IPS-15b (cell line): ENCODE measurements around the gene POC5.
"Not testable (repeated sequence)": the region's sequence is repeated elsewhere in the genome, so short reads cannot be mapped to it uniquely, and the experiment has no call there.

Source experiments
- H3K27me3 ChIP-seq: one replicate; pipeline ENCODE4 v1.6.1; 2013; ENCODE audit warnings: low read length; ENCODE audit not compliant: control insufficient read depth, insufficient read depth
- H3K36me3 ChIP-seq: one replicate; pipeline ENCODE4 v1.6.1; 2013; ENCODE audit warnings: low read length; ENCODE audit not compliant: control insufficient read depth, insufficient read depth
- H3K4me1 ChIP-seq: one replicate; pipeline ENCODE4 v1.6.1; 2013; ENCODE audit warnings: mild to moderate bottlenecking, low read length; ENCODE audit not compliant: control insufficient read depth, insufficient read depth
- H3K4me3 ChIP-seq: one replicate; pipeline ENCODE4 v1.5.1; 2013; ENCODE audit warnings: low read depth, low read length
- H3K9ac ChIP-seq: one replicate; pipeline ENCODE4 v1.6.1; 2013; ENCODE audit warnings: low read depth, mild to moderate bottlenecking, low read length
- H3K9me3 ChIP-seq: one replicate; pipeline ENCODE4 v1.6.1; 2013; ENCODE audit warnings: mild to moderate bottlenecking, low read length; ENCODE audit not compliant: control insufficient read depth, insufficient read depth

POC5 gene

GRCh38 chr5:75717082-75717922, at the start of gene POC5:
Gene POC5 (minus strand): TSS chr5:75717437. CDS start chr5:75712937, 4,500 bp downstream.
- H3K4me1 ChIP-seq: peaks cover 3% of the 10 kb centered on the region
- H3K4me3 ChIP-seq: peak within 1 kb of the TSS; percentile 99
- peak within 1 kb of the TSS; percentile 84 for H3K9ac ChIP-seq
- H3K27me3 ChIP-seq: no peaks in the 10 kb centered on the region
- H3K9me3 ChIP-seq: no peaks in the 10 kb centered on the region
- H3K36me3 ChIP-seq: no peaks in the 10 kb centered on the region

DNA sequence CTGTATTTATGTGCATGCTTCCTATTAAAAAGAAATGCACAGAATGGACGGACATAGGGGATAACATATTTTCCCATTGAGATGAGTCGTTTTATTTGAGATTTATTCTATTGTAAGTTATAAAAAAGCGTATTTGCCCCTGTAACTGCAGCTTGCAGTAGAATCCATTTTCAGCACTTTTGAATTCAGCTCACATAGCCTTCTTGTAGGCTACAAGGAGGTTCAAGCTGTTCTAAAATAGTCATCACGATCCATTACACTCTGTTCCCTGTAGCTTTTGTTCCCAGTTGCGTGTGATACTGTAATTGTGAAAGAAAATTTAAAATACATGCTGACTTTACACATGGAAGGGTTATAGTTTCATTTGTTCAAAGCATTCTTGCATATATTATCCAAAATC, 40.9 kb upstream of the POC5 start:
- H3K4me1 ChIP-seq: no peaks in the 10 kb centered on the region
- H3K9me3 ChIP-seq: no peaks in the 10 kb centered on the region
- H3K36me3 ChIP-seq: no peaks in the 10 kb centered on the region
- no peaks in the 10 kb centered on the region for H3K27me3 ChIP-seq
- H3K4me3 ChIP-seq: no peak overlapping the region
- no peak overlapping the region for H3K9ac ChIP-seq

DNA sequence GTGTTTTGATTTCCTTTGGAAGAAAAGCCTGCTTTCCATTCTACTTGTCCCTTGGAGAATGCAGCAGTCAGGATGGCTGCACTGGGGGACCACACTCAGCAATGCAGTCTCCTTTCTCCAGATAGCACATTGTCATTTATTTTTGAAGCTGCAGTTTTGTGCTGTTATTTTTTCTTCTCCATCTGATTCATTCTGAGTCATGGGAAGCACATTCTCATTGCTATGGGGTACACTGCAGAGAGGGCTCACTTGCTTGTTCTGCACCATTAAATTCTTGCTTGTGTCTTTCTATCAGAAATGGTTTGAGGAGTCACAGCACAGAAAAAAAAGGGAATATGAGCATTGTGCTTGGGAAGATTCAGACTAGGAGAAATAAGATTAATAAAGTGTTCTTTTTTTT, 39.7 kb upstream of the POC5 start:
- H3K27me3 ChIP-seq: no peaks in the 10 kb centered on the region
- H3K36me3 ChIP-seq: no peaks in the 10 kb centered on the region
- H3K4me1 ChIP-seq: no peaks in the 10 kb centered on the region
- H3K4me3 ChIP-seq: no peak overlapping the region
- no peaks in the 10 kb centered on the region for H3K9me3 ChIP-seq
- no peak overlapping the region for H3K9ac ChIP-seq

GRCh38 chr5:75756211-75756610, 39.0 kb upstream of the POC5 start:
- H3K36me3 ChIP-seq: no peaks in the 10 kb centered on the region
- H3K9ac ChIP-seq: no peak overlapping the region
- H3K27me3 ChIP-seq: no peaks in the 10 kb centered on the region
- no peaks in the 10 kb centered on the region for H3K4me1 ChIP-seq
- H3K4me3 ChIP-seq: no peak overlapping the region
- H3K9me3 ChIP-seq: no peaks in the 10 kb centered on the region

DNA sequence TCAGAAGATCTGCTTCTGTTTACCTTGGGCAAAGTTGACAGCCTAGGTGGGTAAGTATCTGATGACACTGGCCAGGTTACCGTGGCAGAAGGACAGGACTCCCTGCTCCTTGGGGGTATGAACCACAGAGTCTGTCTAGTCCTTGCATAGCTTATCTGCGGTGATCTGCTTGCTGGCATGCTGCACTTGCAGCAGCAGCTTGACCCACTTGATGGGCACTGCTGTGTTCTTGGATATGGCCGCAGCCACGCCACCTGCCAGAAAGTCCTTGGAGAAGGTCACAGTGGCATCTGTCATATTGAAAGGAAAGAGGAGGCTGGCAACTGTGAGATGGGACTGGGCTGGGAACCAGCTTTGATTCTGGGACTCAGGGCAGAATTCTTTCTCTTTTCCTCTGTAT, 35.9 kb upstream of the POC5 start:
- no peaks in the 10 kb centered on the region for H3K36me3 ChIP-seq
- H3K9ac ChIP-seq: no peak overlapping the region
- H3K4me1 ChIP-seq: no peaks in the 10 kb centered on the region
- no peaks in the 10 kb centered on the region for H3K9me3 ChIP-seq
- no peaks in the 10 kb centered on the region for H3K27me3 ChIP-seq
- H3K4me3 ChIP-seq: no peak overlapping the region

DNA sequence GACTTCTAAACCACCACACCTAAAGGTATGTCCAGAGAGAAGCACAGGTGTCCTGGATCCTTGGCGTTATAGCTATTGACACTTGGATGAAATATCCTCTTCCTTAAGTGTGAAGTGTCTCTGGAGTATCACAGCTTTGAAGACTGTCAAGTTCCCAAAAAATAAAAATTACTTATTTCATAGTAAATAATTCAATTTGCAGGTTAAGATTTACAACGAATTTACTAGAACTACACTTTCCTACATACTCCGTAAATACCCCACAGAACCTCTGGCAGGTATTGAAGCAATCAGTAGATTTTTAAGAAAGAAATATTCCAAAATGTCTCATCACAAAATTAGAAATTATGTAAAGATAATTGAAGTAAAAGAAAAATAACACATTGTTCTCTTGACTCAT, 27.1 kb upstream of the POC5 start:
- Histone ChIP-seq H3K36me3 (no peaks in the 10 kb centered on the region), H3K4me1 (no peaks in the 10 kb centered on the region), H3K9ac (no peak overlapping the region), H3K27me3 (no peaks in the 10 kb centered on the region), H3K4me3 (no peak overlapping the region), H3K9me3 (no peaks in the 10 kb centered on the region)

DNA sequence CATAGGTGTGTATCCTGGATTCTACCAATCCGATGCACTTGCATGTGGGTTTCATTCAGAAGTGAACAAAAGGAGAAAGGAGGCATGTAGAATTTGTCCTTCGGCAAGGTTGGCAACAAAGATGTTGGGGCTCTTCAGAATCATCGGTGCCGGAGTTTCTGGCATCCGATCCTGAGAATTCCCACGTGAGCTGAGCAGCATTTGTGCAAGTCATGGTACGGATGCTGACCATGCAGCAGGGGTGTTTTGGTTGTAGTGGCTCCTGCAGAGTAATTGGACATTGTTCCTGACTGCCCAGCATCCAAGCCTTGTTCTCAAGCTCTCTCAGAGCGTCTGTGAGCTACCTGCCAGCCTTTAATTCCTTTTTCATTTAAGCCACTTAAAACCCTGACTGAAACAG, 19.0 kb upstream of the POC5 start:
- H3K9ac ChIP-seq: no peak overlapping the region
- no peaks in the 10 kb centered on the region for H3K4me1 ChIP-seq
- no peaks in the 10 kb centered on the region for H3K27me3 ChIP-seq
- H3K36me3 ChIP-seq: no peaks in the 10 kb centered on the region
- no peaks in the 10 kb centered on the region for H3K9me3 ChIP-seq
- no peak overlapping the region for H3K4me3 ChIP-seq

DNA sequence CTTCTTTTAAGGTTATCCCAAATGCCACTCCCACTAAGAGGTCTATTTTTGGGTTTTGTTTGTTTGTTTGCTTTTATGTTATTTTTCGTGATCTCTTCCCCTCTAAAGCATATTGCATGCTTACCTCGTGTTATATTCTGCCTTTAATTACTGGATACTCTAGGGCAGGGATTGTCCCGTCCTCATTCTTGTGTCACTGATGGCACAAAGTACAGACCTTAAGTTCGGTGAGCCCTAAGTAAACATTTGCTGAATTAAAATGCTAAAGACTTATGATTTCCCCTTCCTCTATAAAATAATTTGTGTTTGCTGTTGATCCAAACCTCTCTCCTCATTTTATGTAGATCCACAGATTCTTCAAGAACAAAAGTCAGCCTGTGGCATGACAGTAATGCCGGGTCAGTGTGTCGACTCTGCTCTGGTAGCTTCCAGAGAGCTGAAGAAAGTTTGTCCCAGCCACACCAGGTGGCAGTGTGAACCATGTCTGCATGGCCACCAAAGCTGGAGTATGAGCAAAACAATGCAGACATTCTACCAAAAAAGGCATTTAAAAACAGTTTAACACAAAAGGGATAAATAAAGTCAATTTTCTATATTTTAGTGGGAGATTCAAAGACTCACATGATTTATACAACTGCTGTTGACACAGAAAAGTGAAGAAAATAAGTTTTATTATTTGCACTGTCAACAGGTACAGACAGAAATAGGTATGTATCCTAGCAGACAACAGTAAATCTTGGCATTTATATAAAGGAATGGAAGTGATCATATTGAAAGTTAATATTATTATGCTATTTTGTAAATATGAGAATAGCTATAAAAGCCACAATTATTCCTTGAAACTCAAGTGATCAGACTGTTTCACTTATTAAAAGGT, 17.9 kb upstream of the POC5 start:
- H3K9me3 ChIP-seq: no peaks in the 10 kb centered on the region
- no peak overlapping the region for H3K9ac ChIP-seq
- no peak overlapping the region for H3K4me3 ChIP-seq
- no peaks in the 10 kb centered on the region for H3K4me1 ChIP-seq
- no peaks in the 10 kb centered on the region for H3K27me3 ChIP-seq
- H3K36me3 ChIP-seq: no peaks in the 10 kb centered on the region

GRCh38 chr5:75733767-75734166, 16.5 kb upstream of the POC5 start:
- no peaks in the 10 kb centered on the region for H3K36me3 ChIP-seq
- H3K27me3 ChIP-seq: no peaks in the 10 kb centered on the region
- no peaks in the 10 kb centered on the region for H3K4me1 ChIP-seq
- no peak overlapping the region for H3K4me3 ChIP-seq
- H3K9ac ChIP-seq: no peak overlapping the region
- H3K9me3 ChIP-seq: no peaks in the 10 kb centered on the region

- H3K4me3 ChIP-seq, H3K9me3 ChIP-seq, H3K4me1 ChIP-seq, H3K27me3 ChIP-seq, H3K36me3 ChIP-seq, H3K9ac ChIP-seq: not testable (repeated sequence)
Observed at GRCh38 chr5:75731515-75731914, 14.3 kb upstream of the POC5 start.

- no peaks in the 10 kb centered on the region for H3K9me3 ChIP-seq
- H3K9ac ChIP-seq: no peak overlapping the region
- no peak overlapping the region for H3K4me3 ChIP-seq
- no peaks in the 10 kb centered on the region for H3K27me3 ChIP-seq
- H3K4me1 ChIP-seq: peaks cover 4% of the 10 kb centered on the region
- no peaks in the 10 kb centered on the region for H3K36me3 ChIP-seq
Observed at GRCh38 chr5:75729321-75729720, 12.1 kb upstream of the POC5 start.

DNA sequence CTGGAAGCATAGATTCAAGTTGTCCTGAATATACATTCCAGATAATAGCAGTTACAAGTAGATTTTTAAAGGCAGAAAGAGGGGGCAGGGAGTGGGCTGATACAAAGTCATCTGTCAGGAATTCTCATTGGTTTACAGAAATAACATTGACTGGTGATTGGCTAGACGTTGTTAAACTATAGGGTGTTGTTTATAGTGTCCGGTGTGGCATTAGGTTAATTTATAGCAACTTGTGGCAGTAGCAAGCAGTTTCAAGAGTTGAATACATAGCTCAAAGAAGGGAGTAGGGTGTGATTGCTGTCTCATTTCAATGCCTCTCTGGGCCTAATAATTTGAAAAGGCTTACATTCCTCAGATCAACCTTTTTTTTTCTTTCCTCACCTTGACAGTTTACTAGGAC, 10.7 kb upstream of the POC5 start:
- peaks cover 4% of the 10 kb centered on the region for H3K4me1 ChIP-seq
- H3K9ac ChIP-seq: no peak overlapping the region
- H3K4me3 ChIP-seq: no peak overlapping the region
- H3K9me3 ChIP-seq: no peaks in the 10 kb centered on the region
- no peaks in the 10 kb centered on the region for H3K36me3 ChIP-seq
- no peaks in the 10 kb centered on the region for H3K27me3 ChIP-seq
